Measurements from ENCODE around the gene LY6G6C. TPM values are rescaled to one million over a fixed set of nuclear protein-coding genes. Genes with fewer than 3 reads are reported as not detected.
A peak's percentile ranks its signal among the peaks of the same experiment; 100 is the strongest.

LY6G6C gene
- total and polyA plus RNA-seq, 4 donors, result not detected

GRCh38 chr6:31686483-31686882 lies 35.1 kb downstream of the LY6G6C start:
- Histone ChIP-seq H3K9me3 (ENCODE audit: control insufficient read depth, low read length) (no peaks in the 10 kb centered on the region), H3K36me3 (ENCODE audit: control insufficient read depth in 1 of 2, insufficient read depth in 2 of 2, low read length in 1 of 2) (peaks cover 0 to 3% of the 10 kb centered on the region in 2 donors), H3K4me3 (ENCODE audit: low read length in 2 of 2) (no peak overlapping the region), H3K4me1 (ENCODE audit: control insufficient read depth in 1 of 2, insufficient read depth in 2 of 2, low read length in 2 of 2) (no peaks in the 10 kb centered on the region), H3K27me3 (ENCODE audit: control insufficient read depth in 1 of 2, insufficient read depth in 2 of 2, low read length in 1 of 2) (no peaks in the 10 kb centered on the region), H3K27ac (ENCODE audit: low read depth in 1 of 2, low read length in 2 of 2) (no peak overlapping the region)
- WGBS, 2 donors, result 79 to 80% methylated on average over 5 of the region's 5 CpGs
- intact Hi-C loops (cut with DNase I), result loop anchor here (10.0 kb wide), 2 partner anchors 148 to 178 kb away; partner anchors contain the start of gene NEU1 (in 1 of the 2)
- DNase-seq (no peak), ATAC-seq (ENCODE audit: low FRiP score) (no peak)

GRCh38 chr6:31683591-31683990 lies 38.0 kb downstream of the LY6G6C start:
- ATAC-seq (ENCODE audit: low FRiP score) (no peak), DNase-seq (no peak)
- Histone ChIP-seq H3K27ac (ENCODE audit: low read depth in 1 of 2, low read length in 2 of 2) (no peak overlapping the region), H3K27me3 (ENCODE audit: control insufficient read depth in 1 of 2, insufficient read depth in 2 of 2, low read length in 1 of 2) (no peaks in the 10 kb centered on the region), H3K4me1 (ENCODE audit: control insufficient read depth in 1 of 2, insufficient read depth in 2 of 2, low read length in 2 of 2) (no peaks in the 10 kb centered on the region), H3K4me3 (ENCODE audit: low read length in 2 of 2) (no peak overlapping the region), H3K9me3 (ENCODE audit: control insufficient read depth, low read length) (no peaks in the 10 kb centered on the region), H3K36me3 (ENCODE audit: control insufficient read depth in 1 of 2, insufficient read depth in 2 of 2, low read length in 1 of 2) (peaks cover 0 to 3% of the 10 kb centered on the region in 2 donors)
- intact Hi-C loops (cut with DNase I), result loop anchor here (5.0 to 10.0 kb wide), 5 partner anchors 89 to 269 kb away; partner anchors contain the start of genes EHMT2 (in 1 of the 2) and NEU1 (in 1 of the 2)
- 76 to 80% methylated on average over 13 of the region's 13 CpGs for WGBS, 2 donors

DNA sequence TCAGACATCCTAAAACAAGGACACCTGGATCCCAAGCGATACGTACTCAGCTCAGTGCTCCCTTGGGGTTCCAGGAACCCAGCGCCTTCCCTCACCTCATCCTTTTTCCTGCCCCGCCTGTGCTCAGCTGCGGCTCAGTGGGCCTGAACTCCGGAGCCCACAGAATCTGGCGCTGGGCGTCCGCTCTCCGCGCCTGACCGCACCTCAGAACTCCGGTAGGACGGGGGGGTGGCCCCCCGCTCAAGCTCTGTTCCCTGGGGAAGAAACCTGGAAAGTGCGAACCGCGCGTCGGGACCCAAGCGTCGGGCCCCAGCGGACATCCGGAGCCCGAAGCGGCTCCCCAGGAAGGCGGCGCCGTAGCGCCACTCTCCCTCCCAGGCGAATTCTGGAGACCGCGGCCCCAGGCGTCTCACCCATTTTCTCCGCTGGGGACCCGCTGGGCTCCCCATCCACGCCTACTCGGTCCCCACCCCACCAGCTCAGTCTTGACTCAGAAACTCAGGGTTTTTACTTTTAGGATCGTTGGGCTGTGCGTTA lies 40.3 kb downstream of the LY6G6C start:
- H3K4me1 ChIP-seq (ENCODE audit: control insufficient read depth in 1 of 2, insufficient read depth in 2 of 2, low read length in 2 of 2), result no peaks in the 10 kb centered on the region
- intact Hi-C loops (cut with DNase I), result loop anchor here (2.0 to 10.0 kb wide), 7 partner anchors 48 to 271 kb away; partner anchors contain the start of genes DDAH2 (in 1 of the 2), EHMT2 (in 1 of the 2) and NEU1 (in 1 of the 2)
- no peak overlapping the region for H3K27ac ChIP-seq (ENCODE audit: low read depth in 1 of 2, low read length in 2 of 2)
- no peaks in the 10 kb centered on the region for H3K9me3 ChIP-seq (ENCODE audit: control insufficient read depth, low read length)
- DNase-seq (peak; percentile 68 to 85), ATAC-seq (ENCODE audit: low FRiP score) (peak; percentile 79)
- H3K36me3 ChIP-seq (ENCODE audit: control insufficient read depth in 1 of 2, insufficient read depth in 2 of 2, low read length in 1 of 2), result peaks cover 0 to under 1% of the 10 kb centered on the region in 2 donors
- H3K4me3 ChIP-seq (ENCODE audit: low read length in 2 of 2), result peak overlapping the region in 1 of 2 donors; percentile 56
- WGBS, 2 donors, result 1% methylated on average over 40 of the region's 40 CpGs
- no peaks in the 10 kb centered on the region for H3K27me3 ChIP-seq (ENCODE audit: control insufficient read depth in 1 of 2, insufficient read depth in 2 of 2, low read length in 1 of 2)

GRCh38 chr6:31680226-31681134 lies 41.1 kb downstream of the LY6G6C start, which contains the start of gene LY6G5C:
LY6G5C (minus strand) TSS chr6:31681067; CDS start chr6:31680373, 694 bp downstream.
- Histone ChIP-seq H3K27ac (ENCODE audit: low read depth in 1 of 2, low read length in 2 of 2) (no peak within 1 kb of the TSS), H3K9me3 (ENCODE audit: control insufficient read depth, low read length) (no peaks in the 10 kb centered on the region)
- intact Hi-C loops (cut with DNase I), result loop anchor here (2.0 to 10.0 kb wide), 7 partner anchors 48 to 272 kb away; partner anchors contain the start of genes DDAH2 (in 1 of the 2), EHMT2 (in 1 of the 2) and NEU1 (in 1 of the 2)

GRCh38 chr6:31677955-31678354 lies 43.6 kb downstream of the LY6G6C start:
- no peak for DNase-seq
- ATAC-seq (ENCODE audit: low FRiP score), result no peak
- intact Hi-C loops (cut with DNase I), result no loop called here
- no peaks in the 10 kb centered on the region for H3K36me3 ChIP-seq (ENCODE audit: control insufficient read depth in 1 of 2, insufficient read depth in 2 of 2, low read length in 1 of 2)
- no peaks in the 10 kb centered on the region for H3K9me3 ChIP-seq (ENCODE audit: control insufficient read depth, low read length)
- H3K27ac ChIP-seq (ENCODE audit: low read depth in 1 of 2, low read length in 2 of 2), result no peak overlapping the region
- H3K27me3 ChIP-seq (ENCODE audit: control insufficient read depth in 1 of 2, insufficient read depth in 2 of 2, low read length in 1 of 2), result no peaks in the 10 kb centered on the region
- WGBS, 2 donors, result 73 to 76% methylated on average over 8 of the region's 8 CpGs
- H3K4me1 ChIP-seq (ENCODE audit: control insufficient read depth in 1 of 2, insufficient read depth in 2 of 2, low read length in 2 of 2), result no peaks in the 10 kb centered on the region
- H3K4me3 ChIP-seq (ENCODE audit: low read length in 2 of 2), result no peak overlapping the region

More at GRCh38 chr6:31680226-31681134, 41.1 kb downstream of the LY6G6C start, which contains the start of gene LY6G5C:
- WGBS, 2 donors, result 11 to 12% methylated on average over 17 of the region's 17 CpGs
- ATAC-seq (ENCODE audit: low FRiP score), result peak; percentile 94
- DNase-seq, result peak; percentile 90 to 93
- Histone ChIP-seq H3K4me1 (ENCODE audit: control insufficient read depth in 1 of 2, insufficient read depth in 2 of 2, low read length in 2 of 2) (no peaks in the 10 kb centered on the region), H3K4me3 (ENCODE audit: low read length in 2 of 2) (peak within 1 kb of the TSS in 1 of 2 donors; percentile 56), H3K27me3 (ENCODE audit: control insufficient read depth in 1 of 2, insufficient read depth in 2 of 2, low read length in 1 of 2) (no peaks in the 10 kb centered on the region), H3K36me3 (ENCODE audit: control insufficient read depth in 1 of 2, insufficient read depth in 2 of 2, low read length in 1 of 2) (no peaks in the 10 kb centered on the region)

- no peak overlapping the region for H3K4me3 ChIP-seq (ENCODE audit: low read length in 2 of 2)
- WGBS, 2 donors, result 52 to 60% methylated on average over 6 of the region's 6 CpGs
- no peak overlapping the region for H3K27ac ChIP-seq (ENCODE audit: low read depth in 1 of 2, low read length in 2 of 2)
- no peak for DNase-seq
- intact Hi-C loops (cut with DNase I), result no loop called here
- no peaks in the 10 kb centered on the region for H3K4me1 ChIP-seq (ENCODE audit: control insufficient read depth in 1 of 2, insufficient read depth in 2 of 2, low read length in 2 of 2)
- no peak for ATAC-seq (ENCODE audit: low FRiP score)
- H3K9me3 ChIP-seq (ENCODE audit: control insufficient read depth, low read length), result no peaks in the 10 kb centered on the region
- H3K27me3 ChIP-seq (ENCODE audit: control insufficient read depth in 1 of 2, insufficient read depth in 2 of 2, low read length in 1 of 2), result no peaks in the 10 kb centered on the region
- H3K36me3 ChIP-seq (ENCODE audit: control insufficient read depth in 1 of 2, insufficient read depth in 2 of 2, low read length in 1 of 2), result peaks cover 0 to 1% of the 10 kb centered on the region in 2 donors
Observed at GRCh38 chr6:31676904-31677303, 44.6 kb downstream of the LY6G6C start.

DNA sequence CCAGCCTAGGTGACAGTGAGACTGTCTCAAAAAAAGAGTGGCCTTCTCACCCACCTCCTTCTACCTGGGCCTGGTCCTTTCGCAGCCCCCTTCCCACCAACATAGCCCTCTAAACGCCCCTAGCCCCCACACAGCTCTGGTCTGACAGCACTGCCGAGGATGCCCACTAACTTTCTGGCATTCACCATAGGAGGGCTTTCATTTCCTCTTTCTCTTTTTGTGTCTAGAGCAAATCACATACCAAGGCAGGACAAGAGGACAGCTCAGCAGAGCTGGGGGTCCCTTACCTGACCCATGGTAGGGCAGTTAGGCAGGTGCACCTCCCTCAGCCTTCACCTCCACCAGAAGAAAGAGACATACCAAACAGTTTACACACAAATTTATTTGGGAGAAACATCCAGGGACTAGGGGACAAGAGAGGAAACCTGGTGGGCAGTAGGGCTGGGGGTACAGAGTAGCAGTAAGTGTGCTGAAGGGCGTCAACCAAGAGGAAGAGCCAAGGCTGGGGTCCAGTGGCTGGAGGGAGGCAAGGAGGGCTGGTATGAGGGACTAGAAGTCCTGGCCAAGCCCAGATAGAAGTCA lies 45.1 kb downstream of the LY6G6C start:
- Histone ChIP-seq H3K9me3 (ENCODE audit: control insufficient read depth, low read length) (no peaks in the 10 kb centered on the region), H3K27ac (ENCODE audit: low read depth in 1 of 2, low read length in 2 of 2) (no peak overlapping the region), H3K27me3 (ENCODE audit: control insufficient read depth in 1 of 2, insufficient read depth in 2 of 2, low read length in 1 of 2) (no peaks in the 10 kb centered on the region), H3K4me3 (ENCODE audit: low read length in 2 of 2) (no peak overlapping the region), H3K36me3 (ENCODE audit: control insufficient read depth in 1 of 2, insufficient read depth in 2 of 2, low read length in 1 of 2) (peaks cover 0 to 1% of the 10 kb centered on the region in 2 donors), H3K4me1 (ENCODE audit: control insufficient read depth in 1 of 2, insufficient read depth in 2 of 2, low read length in 2 of 2) (no peaks in the 10 kb centered on the region)
- DNase-seq (no peak), ATAC-seq (ENCODE audit: low FRiP score) (no peak)
- 72 to 79% methylated on average over 4 of the region's 4 CpGs for WGBS, 2 donors
- intact Hi-C loops (cut with DNase I), result no loop called here

DNA sequence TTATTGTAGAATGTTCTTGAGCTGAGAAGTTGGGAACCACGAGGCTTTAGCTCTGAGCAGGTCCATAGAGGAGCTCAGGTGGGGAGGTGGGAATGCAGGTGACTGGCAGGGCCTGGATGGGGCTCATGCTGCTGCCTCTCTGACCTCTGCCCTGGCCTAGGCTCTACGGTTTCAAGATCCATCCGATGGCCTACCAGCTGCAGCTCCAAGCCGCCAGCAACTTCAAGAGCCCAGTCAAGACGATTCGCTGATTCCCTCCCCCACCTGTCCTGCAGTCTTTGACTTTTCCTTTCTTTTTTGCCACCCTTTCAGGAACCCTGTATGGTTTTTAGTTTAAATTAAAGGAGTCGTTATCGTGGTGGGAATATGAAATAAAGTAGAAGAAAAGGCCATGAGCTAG lies 51.9 kb downstream of the LY6G6C start, which contains the start of gene LY6G5B:
Gene LY6G5B (plus strand): TSS at position 301 of the 400 bp plus-strand sequence. CDS start 975 bp downstream, outside the sequence.
- ATAC-seq (ENCODE audit: low FRiP score) (no peak), DNase-seq (no peak)
- H3K27me3 ChIP-seq (ENCODE audit: control insufficient read depth in 1 of 2, insufficient read depth in 2 of 2, low read length in 1 of 2), result no peaks in the 10 kb centered on the region
- peaks cover 0 to 12% of the 10 kb centered on the region in 2 donors for H3K36me3 ChIP-seq (ENCODE audit: control insufficient read depth in 1 of 2, insufficient read depth in 2 of 2, low read length in 1 of 2)
- 81 to 86% methylated on average over 8 of the region's 8 CpGs for WGBS, 2 donors
- H3K4me1 ChIP-seq (ENCODE audit: control insufficient read depth in 1 of 2, insufficient read depth in 2 of 2, low read length in 2 of 2), result no peaks in the 10 kb centered on the region
- no peak within 1 kb of the TSS for H3K27ac ChIP-seq (ENCODE audit: low read depth in 1 of 2, low read length in 2 of 2)
- intact Hi-C loops (cut with DNase I), result loop anchor here in 1 of 2 donors (5.0 kb wide), 1 partner anchor 123 kb away; no protein-coding TSS in a partner anchor
- H3K4me3 ChIP-seq (ENCODE audit: low read length in 2 of 2), result no peak within 1 kb of the TSS
- H3K9me3 ChIP-seq (ENCODE audit: control insufficient read depth, low read length), result no peaks in the 10 kb centered on the region
